B cell (primary cell): Measurements from ENCODE around the gene RBMS3. TPM values are rescaled to one million over a fixed set of nuclear protein-coding genes. Genes with fewer than 3 reads are reported as not detected.

Experiments
- ATAC-seq: fragments of 200-7000 bp; cut with Tn5 transposase; one replicate; pipeline ENCODE4 v1.10.0; 2021; ENCODE audit warnings: low read depth, mild to moderate bottlenecking, moderate number of reproducible peaks, moderate library complexity
- CTCF ChIA-PET: fragments of 350-600 bp; sonication (Branson Sonifier 250); formaldehyde crosslinking; loops from one replicate; lab custom pipeline; 2021; ENCODE audit warnings: antibody characterized with exemption, inconsistent platforms; lab: Charles Lee
- POLR2A ChIA-PET: fragments of 350-600 bp; sonication (Branson Sonifier 250); formaldehyde crosslinking; loops from one replicate; lab custom pipeline; 2021; ENCODE audit warnings: antibody characterized with exemption; lab: Charles Lee
- DNase-seq: peaks from one replicate; pipeline ENCODE4 v3.0.0; 2013
- H2AFZ ChIP-seq: 2 replicates; pipeline ENCODE4 v1.6.1; 2012; ENCODE audit warnings: mild to moderate bottlenecking, low read depth, low read length; ENCODE audit not compliant: insufficient read depth, poor library complexity, severe bottlenecking
- H3K27ac ChIP-seq, 2 donors: 1 replicate in 1 of 2; 2 replicates in 1 of 2; pipeline ENCODE4 v1.5.1; 2012 to 2013; ENCODE audit warnings: low read length in 2 of 2, mild to moderate bottlenecking in 2 of 2, moderate library complexity in 1 of 2
- H3K27me3 ChIP-seq, 4 experiments: fragments of 200-600 bp in 1 of 4; sonication (generic) in 1 of 4; replicated peaks in 1 of 4; 1 replicate in 2 of 4; 2 replicates in 2 of 4; pipeline versions ENCODE4 v1.6.1 to v1.7.0; 2013 to 2016; ENCODE audit warnings: low read length in 3 of 4, mild to moderate bottlenecking in 2 of 4, mixed read lengths in 1 of 4, moderate library complexity in 1 of 4; ENCODE audit not compliant: insufficient read depth in 4 of 4, control insufficient read depth in 3 of 4; ENCODE audit errors: control extremely low read depth in 1 of 4
- H3K36me3 ChIP-seq, 2 experiments: replicated peaks in 1 of 2; 1 replicate in 1 of 2; 2 replicates in 1 of 2; pipeline versions ENCODE4 v1.6.1 to v1.7.1; 2013; ENCODE audit warnings: low read length in 1 of 2; ENCODE audit not compliant: insufficient read depth in 2 of 2, control insufficient read depth in 1 of 2; ENCODE audit errors: control extremely low read depth in 1 of 2, extremely low read depth in 1 of 2
- H3K4me1 ChIP-seq, 2 donors: fragments of 200-600 bp in 1 of 2; sonication (generic) in 1 of 2; 1 replicate in 1 of 2; 2 replicates in 1 of 2; pipeline versions ENCODE4 v1.5.1 to v1.6.1; 2013 to 2017; ENCODE audit warnings: low read length in 2 of 2; ENCODE audit not compliant: control insufficient read depth in 2 of 2, insufficient read depth in 2 of 2
- H3K4me2 ChIP-seq: replicated peaks from 2 replicates; pipeline ENCODE3; 2012; ENCODE audit warnings: mild to moderate bottlenecking, low read depth, low read length; ENCODE audit not compliant: poor library complexity, severe bottlenecking
- H3K4me3 ChIP-seq, 5 experiments: fragments of 200-600 bp in 1 of 5; sonication (generic) in 1 of 5; 1 replicate in 3 of 5; 2 replicates in 2 of 5; pipeline versions ENCODE4 v1.5.1 to v1.7.0; 2011 to 2016; ENCODE audit warnings: low read length in 4 of 5, mild to moderate bottlenecking in 4 of 5, low read depth in 2 of 5, control low read depth in 1 of 5, moderate library complexity in 1 of 5; ENCODE audit not compliant: insufficient read depth in 1 of 5; ENCODE audit errors: control extremely low read depth in 1 of 5, extremely low read depth in 1 of 5
- H3K79me2 ChIP-seq: fragments of 200-600 bp; sonication (generic); one replicate; pipeline ENCODE4 v1.6.0; 2016; ENCODE audit warnings: low read length; ENCODE audit not compliant: control insufficient read depth, insufficient read depth
- H3K9ac ChIP-seq: fragments of 200-600 bp; sonication (generic); 2 replicates; pipeline ENCODE4 v1.6.1; 2017; ENCODE audit warnings: mild to moderate bottlenecking, low read length, moderate library complexity
- H3K9me3 ChIP-seq, 3 donors: one replicate each; pipeline versions ENCODE4 v1.6.1 to v1.7.1; 2013; ENCODE audit warnings: low read length in 2 of 3; ENCODE audit not compliant: control insufficient read depth in 2 of 3, insufficient read depth in 1 of 3; ENCODE audit errors: control extremely low read depth in 1 of 3
- H4K20me1 ChIP-seq: 2 replicates; pipeline ENCODE4 v1.6.0; 2012; ENCODE audit warnings: mild to moderate bottlenecking, low read length; ENCODE audit not compliant: insufficient read depth, control insufficient read depth, poor library complexity, severe bottlenecking
- H3K27ac Mint-ChIP-seq: one replicate; pipeline ENCODE4 v1.8.0; 2021; ENCODE audit warnings: mixed read lengths
- H3K27me3 Mint-ChIP-seq: one replicate; pipeline ENCODE4 v1.8.0; 2021; ENCODE audit warnings: mixed read lengths
- H3K4me1 Mint-ChIP-seq: one replicate; pipeline ENCODE4 v1.8.0; 2021; ENCODE audit warnings: mixed read lengths
- H3K4me3 Mint-ChIP-seq: one replicate; pipeline ENCODE4 v1.8.0; 2021; ENCODE audit warnings: mixed read lengths
- H3K9me3 Mint-ChIP-seq: one replicate; pipeline ENCODE4 v1.8.0; 2022; ENCODE audit warnings: mixed read lengths; ENCODE audit not compliant: insufficient read depth
- CTCF ChIP-seq: fragments of 200-600 bp; IDR thresholded peaks from one replicate; pipeline ENCODE4 v1.8.0; 2022; ENCODE audit warnings: antibody characterized with exemption, mild to moderate bottlenecking
- EZH2 ChIP-seq: IDR thresholded peaks from 2 replicates; pipeline ENCODE4 v1.6.1; 2012; ENCODE audit warnings: borderline replicate concordance, low read depth, mild to moderate bottlenecking, moderate library complexity, low read length; ENCODE audit not compliant: insufficient read depth, poor library complexity, severe bottlenecking
- WGBS: methylation state at CpG from one replicate; pipeline ENCODE4 v1.1.5; 2013; ENCODE audit warnings: missing lambda C conversion rate; ENCODE audit not compliant: insufficient coverage; 5-methylcytosine and 5-hydroxymethylcytosine counted together
- intact Hi-C: fragments of 100-400 bp; cut with micrococcal nuclease; formaldehyde crosslinking; loops from one replicate; pipeline ENCODE4 v1.10.0; 2022
- polyA plus RNA-seq: library from polyadenylated mRNA; depleted of rRNA; stranded (reverse); fragments of >200 nt; gene quantifications from 2 replicates; pipeline ENCODE4 v1.2.3, GENCODE V29; 2012
- total RNA-seq, 2 donors: library from RNA; stranded (reverse); fragments of 120-200 nt in 1 of 2; gene quantifications; 1 replicate in 1 of 2; 2 replicates in 1 of 2; pipeline versions ENCODE4 v1.2.3 to v1.2.4, GENCODE V29; 2013 to 2022

The RBMS3 gene
- total and polyA plus RNA-seq, 2 donors (not counting 1 experiment from before 2014, with no cell fraction given), result not detected

GRCh38 chr3:29565236-29565635 lies 284.4 kb downstream of the RBMS3 start:
- intact Hi-C loops, result no loop called here
- Histone ChIP-seq H3K4me2 (no peak overlapping the region), H3K4me1 (no peaks in the 10 kb centered on the region), H2AFZ (no peak overlapping the region), H3K4me3 (no peak overlapping the region), H4K20me1 (no peaks in the 10 kb centered on the region), H3K27ac (no peak overlapping the region), H3K79me2 (no peaks in the 10 kb centered on the region), H3K27me3 (no peaks in the 10 kb centered on the region), H3K9ac (no peak overlapping the region), H3K9me3 (peaks cover 0 to 3% (median 0%) of the 10 kb centered on the region in 3 donors), H3K36me3 (no peaks in the 10 kb centered on the region)
- ATAC-seq (no peak), DNase-seq (no peak)
- H3K4me1 Mint-ChIP-seq, result no peaks in the 10 kb centered on the region
- no peak overlapping the region for H3K4me3 Mint-ChIP-seq
- H3K27me3 Mint-ChIP-seq, result no peaks in the 10 kb centered on the region
- POLR2A ChIA-PET, result no interaction called here
- H3K27ac Mint-ChIP-seq, result no peak overlapping the region
- H3K9me3 Mint-ChIP-seq, result no peaks in the 10 kb centered on the region
- CTCF ChIA-PET, result no interaction called here
- TF ChIP-seq EZH2, result no peak
- TF ChIP-seq CTCF, result no peak

GRCh38 chr3:29567501-29567900 lies 286.6 kb downstream of the RBMS3 start:
- intact Hi-C loops, result no loop called here
- H3K27ac ChIP-seq, result no peak overlapping the region
- no peak overlapping the region for H3K4me2 ChIP-seq
- no peaks in the 10 kb centered on the region for H3K36me3 ChIP-seq
- H4K20me1 ChIP-seq, result no peaks in the 10 kb centered on the region
- Mint-ChIP-seq H3K27me3 (no peaks in the 10 kb centered on the region), H3K4me1 (no peaks in the 10 kb centered on the region), H3K4me3 (no peak overlapping the region), H3K9me3 (peaks cover 2% of the 10 kb centered on the region), H3K27ac (no peak overlapping the region)
- POLR2A ChIA-PET, result no interaction called here
- H2AFZ ChIP-seq, result no peak overlapping the region
- H3K4me3 ChIP-seq, result no peak overlapping the region
- CTCF ChIA-PET, result no interaction called here
- H3K27me3 ChIP-seq, result no peaks in the 10 kb centered on the region
- H3K79me2 ChIP-seq, result no peaks in the 10 kb centered on the region
- ATAC-seq, result no peak
- TF ChIP-seq CTCF, result no peak
- TF ChIP-seq EZH2, result no peak
- no peaks in the 10 kb centered on the region for H3K9me3 ChIP-seq
- no peaks in the 10 kb centered on the region for H3K4me1 ChIP-seq
- no peak for DNase-seq
- WGBS, result 100% methylated on average over 1 of the region's 4 CpGs
- H3K9ac ChIP-seq, result no peak overlapping the region
